HepG2 (cell line): Measurements from ENCODE around the gene SEMA6B. TPM values are rescaled to one million over a fixed set of nuclear protein-coding genes. Genes with fewer than 3 reads are reported as not detected.
A peak's percentile ranks its signal among the peaks of the same experiment; 100 is the strongest.

ENCODE experiments used
- ATAC-seq: fragments of 200-7000 bp; cut with Tn5 transposase; 3 replicates; pipeline ENCODE4 v1.9.1; 2020; ENCODE audit warnings: mild to moderate bottlenecking, moderate library complexity
- BruUV-seq: library from RNA; stranded (reverse); fragments of 400-500 nt; replicated peaks from 2 replicates; lab custom pipeline; 2021; lab: Mats Ljungman, UMichigan
- CTCF ChIA-PET: fragments of 300-600 bp; formaldehyde crosslinking; extraction: SDS; loops from one replicate; lab custom pipeline; 2021; ENCODE audit warnings: low total read pairs, inconsistent platforms, low intra/inter-chr PET ratio; lab: Yijun Ruan, JAX
- POLR2A ChIA-PET: fragments of 350-600 bp; sonication (Branson Sonifier 250); formaldehyde crosslinking; loops from one replicate; lab custom pipeline; 2020; ENCODE audit warnings: antibody characterized with exemption, inconsistent platforms; lab: Yijun Ruan, JAX
- DNase-seq: peaks from one replicate; pipeline ENCODE4 v3.0.0-alpha.2; 2015; ENCODE audit warnings: low spot score
- FAIRE-seq: peaks from 3 replicates; lab custom pipeline; 2011; peaks lifted over from hg19 to GRCh38; lab: Jason Lieb, UNC
- H2AFZ ChIP-seq: one replicate; pipeline ENCODE4 v1.6.1; 2011; ENCODE audit warnings: low read length, inconsistent platforms
- H3K27ac ChIP-seq: fragments of 300-600 bp; 3 replicates; pipeline ENCODE4 v1.8.0; 2011; ENCODE audit warnings: mixed run types, mild to moderate bottlenecking, mixed read lengths, low read length, inconsistent platforms; ENCODE audit not compliant: insufficient read depth; ENCODE audit errors: extremely low read length
- H3K27me3 ChIP-seq, 2 experiments: fragments of 200-600 bp in 1 of 2; 2 replicates in 1 of 2; 3 replicates in 1 of 2; pipeline versions ENCODE4 v1.6.0 to v1.8.0; 2011; ENCODE audit warnings: low read length in 2 of 2, mild to moderate bottlenecking in 2 of 2, moderate library complexity in 2 of 2, inconsistent platforms in 1 of 2; ENCODE audit not compliant: insufficient read depth in 2 of 2, control insufficient read depth in 1 of 2
- H3K36me3 ChIP-seq, 2 experiments: fragments of 200-600 bp in 1 of 2; replicated peaks in 1 of 2; 2 replicates in 1 of 2; 3 replicates in 1 of 2; pipeline versions ENCODE4 v1.5.1 to v1.8.0; 2011; ENCODE audit warnings: low read length in 2 of 2, inconsistent platforms in 1 of 2; ENCODE audit not compliant: insufficient read depth in 2 of 2, control insufficient read depth in 1 of 2
- H3K4me1 ChIP-seq: 2 replicates; pipeline ENCODE4 v1.5.1; 2012; ENCODE audit warnings: low read length, inconsistent platforms; ENCODE audit not compliant: insufficient read depth
- H3K4me2 ChIP-seq: 2 replicates; pipeline ENCODE4 v1.6.0; 2011; ENCODE audit warnings: low read depth, low read length, inconsistent platforms
- H3K4me3 ChIP-seq, 3 experiments: fragments of 200-600 bp in 1 of 3; sonication (generic), shearing (Covaris generic) in 1 of 3; replicated peaks in 1 of 3; 2 replicates each; pipeline ENCODE4 v1.5.1; 2011 to 2016; ENCODE audit warnings: low read length in 3 of 3, inconsistent platforms in 2 of 3, low read depth in 2 of 3, mild to moderate bottlenecking in 2 of 3, control low read depth in 1 of 3, mixed read lengths in 1 of 3; ENCODE audit not compliant: insufficient read depth in 1 of 3
- H3K79me2 ChIP-seq: one replicate; pipeline ENCODE4 v1.6.1; 2011; ENCODE audit warnings: low read length, inconsistent platforms; ENCODE audit not compliant: insufficient read depth
- H3K9ac ChIP-seq: 2 replicates; pipeline ENCODE4 v1.6.0; 2011; ENCODE audit warnings: mild to moderate bottlenecking, low read depth, low read length, inconsistent platforms; ENCODE audit not compliant: insufficient read depth
- H3K9me3 ChIP-seq: 2 replicates; pipeline ENCODE4 v1.5.1; 2012; ENCODE audit warnings: mild to moderate bottlenecking, low read length
- H4K20me1 ChIP-seq: 2 replicates; pipeline ENCODE4 v1.6.0; 2011; ENCODE audit warnings: inconsistent platforms, mild to moderate bottlenecking, low read length, moderate library complexity; ENCODE audit not compliant: insufficient read depth
- AGO2 ChIP-seq: fragments of 200-400 bp; formaldehyde crosslinking; optimal IDR thresholded peaks from 2 replicates; pipeline ENCODE3; 2017; ENCODE audit warnings: mild to moderate bottlenecking, low read depth, low read length, moderate library complexity
- IRF2 ChIP-seq: IDR thresholded peaks from 2 replicates; pipeline ENCODE4 v1.6.1; 2018; ENCODE audit warnings: missing genetic modification reagents, missing compliant biosample characterization
- MIER3 ChIP-seq: IDR thresholded peaks from 2 replicates; pipeline ENCODE4 v1.6.1; 2016; ENCODE audit warnings: missing compliant biosample characterization, borderline replicate concordance
- POLR2A ChIP-seq, 2 experiments: IDR thresholded peaks; 2 replicates each; pipeline ENCODE4 v1.6.1; 2011; ENCODE audit warnings: low read depth in 2 of 2, low read length in 2 of 2, mild to moderate bottlenecking in 1 of 2, moderate library complexity in 1 of 2; ENCODE audit not compliant: insufficient read depth in 1 of 2
- ZBTB33 ChIP-seq: sonication (generic); formaldehyde crosslinking; IDR thresholded peaks from 2 replicates; pipeline ENCODE4 v1.4.0; 2020; ENCODE audit warnings: missing genetic modification reagents
- ZBTB38 ChIP-seq: sonication (generic); formaldehyde crosslinking; IDR thresholded peaks from 2 replicates; pipeline ENCODE4 v1.5.1; 2020; ENCODE audit warnings: mild to moderate bottlenecking, missing genetic modification reagents
- ZBTB40 ChIP-seq, 2 experiments: fragments of 450-650 bp in 1 of 2; sonication (generic) in 1 of 2; formaldehyde crosslinking in 1 of 2; IDR thresholded peaks; 2 replicates each; pipeline versions ENCODE4 v1.6.1 to v1.8.0; 2016 to 2022; ENCODE audit warnings: antibody characterized with exemption in 1 of 2, mild to moderate bottlenecking in 1 of 2, missing genetic modification reagents in 1 of 2
- ZNF280D ChIP-seq: sonication (generic); formaldehyde crosslinking; IDR thresholded peaks from 2 replicates; pipeline ENCODE4 v1.5.1; 2020; ENCODE audit warnings: mild to moderate bottlenecking, missing genetic modification reagents
- whole genome bisulfite sequencing: methylation state at CpG from one replicate; pipeline ENCODE4 v1.1.6; 2017; ENCODE audit warnings: low lambda C conversion rate; 5-methylcytosine and 5-hydroxymethylcytosine counted together
- in situ Hi-C: cut with HindIII; loops from 2 replicates; pipeline ENCODE4 v1.10.0; 2017; ENCODE audit warnings: low pct_unique_long_range_greater_than_20kb; ENCODE audit not compliant: extremely low pct_ligation_motif_present
- intact Hi-C: fragments of 100-400 bp; cut with micrococcal nuclease; formaldehyde crosslinking; loops from one replicate; pipeline ENCODE4 v1.10.0; 2022; ENCODE audit not compliant: unreplicated experiment
- polyA plus RNA-seq, 8 experiments: library from polyadenylated mRNA; depleted of rRNA in 3 of 8; stranded (reverse) in 7 of 8; unstranded in 1 of 8; fragments of >200 nt; fragmentation: Illumina TruSeq in 4 of 8; extraction: Trizol in 4 of 8; gene quantifications; 2 replicates each; pipeline versions ENCODE4 v1.2.1 to v1.2.3, GENCODE V29; 2011 to 2016; ENCODE audit warnings: low read depth in 4 of 8, missing spikeins in 1 of 8, mixed read lengths in 1 of 8; ENCODE audit not compliant: insufficient read depth in 1 of 8
- total RNA-seq, 5 experiments: library from RNA; depleted of rRNA; stranded (reverse); fragments of >200 nt; fragmentation: Illumina TruSeq; extraction: Trizol; gene quantifications; 2 replicates each; pipeline ENCODE4 v1.2.3, GENCODE V29; 2016; ENCODE audit warnings: low read depth in 1 of 5

SEMA6B gene
- total and polyA plus RNA-seq, 2 of the 13 experiments (the other 11 are each of a cell fraction or from before 2014, with no cell fraction given), result 45.5 to 67.1 TPM

- Histone ChIP-seq H3K36me3 (peaks cover 10 to 16% of the 10 kb centered on the region in 2 experiments; a peak in 4 of 5 replicates), H3K4me2 (no peak overlapping the region), H3K9me3 (no peaks in the 10 kb centered on the region), H3K27me3 (no peaks in the 10 kb centered on the region), H3K79me2 (peaks cover 5% of the 10 kb centered on the region), H4K20me1 (no peaks in the 10 kb centered on the region), H2AFZ (no peak overlapping the region), H3K4me3 (no peak overlapping the region), H3K9ac (no peak overlapping the region), H3K27ac (no peak overlapping the region), H3K4me1 (peaks cover 33% of the 10 kb centered on the region)
- in situ Hi-C loops, result no loop called here
- ChIA-PET POLR2A (no interaction called here), CTCF (no interaction called here)
- no TSS peak for BruUV-seq
- no peak for ATAC-seq
- DNase-seq, result no peak
- WGBS, result 99% methylated on average over 60 of the region's 87 CpGs
- no peak for TF ChIP-seq ZNF280D (CRISPR knock-in tag)
- no peak for TF ChIP-seq MIER3 (CRISPR knock-in tag)
- peak; percentile 51; the same call in 1 of the 2 replicates for TF ChIP-seq ZBTB38 (CRISPR knock-in tag)
- no peak for TF ChIP-seq ZBTB40 (IDR thresholded peaks at IDR 0.05)
- TF ChIP-seq ZBTB40 (CRISPR knock-in tag; IDR thresholded peaks at IDR 0.05), result no peak
- peak; percentile 63 for TF ChIP-seq ZBTB33
- TF ChIP-seq IRF2, result no peak
- TF ChIP-seq AGO2, result peak; percentile 66
- 0 out of 4 replicates have a peak, but pooled peaks of 1 of the 2 experiments have one; percentile 17 for TF ChIP-seq POLR2A (IDR thresholded peaks at IDR 0.05; ENCODE audit: insufficient read depth in 1 of 2, low read depth in 2 of 2, low read length in 2 of 2)
- intact Hi-C loops, result no loop called here
- FAIRE-seq, result no peak
Measured at GRCh38 chr19:4543842-4544647, 15.4 kb downstream of the SEMA6B start.
